PC-3 (cell line): ENCODE measurements around the gene R3HDM4. TPM values are rescaled to one million over a fixed set of nuclear protein-coding genes. Genes with fewer than 3 reads are reported as not detected.

ENCODE experiments used
- ATAC-seq: fragments of 200-7000 bp; cut with Tn5 transposase; 2 replicates; pipeline ENCODE4 v1.9.1; 2020; ENCODE audit warnings: mild to moderate bottlenecking, moderate library complexity
- BruUV-seq: library from RNA; stranded (reverse); fragments of 400-500 nt; replicated peaks from 2 replicates; lab custom pipeline; 2021; lab: Mats Ljungman, UMichigan
- CTCF ChIA-PET: fragments of 300-600 bp; sonication (Branson Sonifier 250); formaldehyde crosslinking; loops from one replicate; lab custom pipeline; 2022; ENCODE audit warnings: antibody characterized with exemption; lab: Charles Lee
- POLR2A ChIA-PET: fragments of 300-600 bp; sonication (Branson Sonifier 250); formaldehyde crosslinking; loops from one replicate; lab custom pipeline; 2022; ENCODE audit warnings: antibody characterized with exemption; ENCODE audit not compliant: unreplicated experiment; lab: Charles Lee
- DNase-seq: peaks from one replicate; pipeline ENCODE4 v3.0.0-alpha.2; 2015
- H2AFZ ChIP-seq: fragments of 300-600 bp; sonication (generic); 2 replicates; pipeline ENCODE4 v1.6.0; 2016; ENCODE audit warnings: antibody characterized with exemption, low read length
- H3F3A ChIP-seq: fragments of 300-600 bp; sonication (generic); one replicate; pipeline ENCODE4 v1.6.0; 2017; ENCODE audit warnings: antibody characterized with exemption, low read length, control low read depth, mild to moderate bottlenecking; ENCODE audit not compliant: unreplicated experiment
- H3K27ac ChIP-seq: fragments of 300-600 bp; sonication (generic); 2 replicates; pipeline ENCODE4 v1.5.1; 2016; ENCODE audit warnings: mild to moderate bottlenecking, low read length
- H3K27me3 ChIP-seq: fragments of 300-600 bp; sonication (generic); 2 replicates; pipeline ENCODE4 v1.6.1; 2016; ENCODE audit warnings: low read length, mixed read lengths
- H3K36me3 ChIP-seq: fragments of 300-600 bp; sonication (generic); 2 replicates; pipeline ENCODE4 v1.6.1; 2016; ENCODE audit warnings: low read depth, mixed run types, low read length, mixed read lengths
- H3K4me1 ChIP-seq: fragments of 300-600 bp; sonication (generic); 2 replicates; pipeline ENCODE4 v1.5.1; 2016; ENCODE audit warnings: low read length; ENCODE audit not compliant: insufficient read depth
- H3K4me2 ChIP-seq: fragments of 300-600 bp; sonication (generic); 2 replicates; pipeline ENCODE4 v1.6.0; 2016; ENCODE audit warnings: low read length
- H3K4me3 ChIP-seq: fragments of 300-600 bp; sonication (generic); 2 replicates; pipeline ENCODE4 v1.5.1; 2016; ENCODE audit warnings: mild to moderate bottlenecking, low read length, mixed read lengths
- H3K79me2 ChIP-seq: fragments of 300-600 bp; sonication (generic); 2 replicates; pipeline ENCODE4 v1.6.1; 2017; ENCODE audit warnings: low read length, mixed read lengths
- H3K9ac ChIP-seq: fragments of 300-600 bp; sonication (generic); 2 replicates; pipeline ENCODE4 v1.6.0; 2016; ENCODE audit warnings: mild to moderate bottlenecking, low read length
- H3K9me2 ChIP-seq: fragments of 300-600 bp; sonication (generic); replicated peaks from 2 replicates; pipeline ENCODE4 v1.6.1; 2016; ENCODE audit warnings: mixed run types, low read length, mixed read lengths
- H3K9me3 ChIP-seq: fragments of 300-600 bp; sonication (generic); 2 replicates; pipeline ENCODE4 v1.6.1; 2016; ENCODE audit warnings: low read length, mixed read lengths
- H4K20me1 ChIP-seq: fragments of 300-600 bp; sonication (generic); 2 replicates; pipeline ENCODE4 v1.6.1; 2016; ENCODE audit warnings: low read length, mixed read lengths
- CTCF ChIP-seq: fragments of 300-600 bp; sonication (generic); conservative IDR thresholded peaks from 2 replicates; pipeline ENCODE4 v1.5.1; 2017; ENCODE audit warnings: antibody characterized with exemption, low read depth, mild to moderate bottlenecking, low read length
- EZH2 ChIP-seq: fragments of 300-600 bp; sonication (generic); IDR thresholded peaks from one replicate; pipeline ENCODE4 v1.6.1; 2017; ENCODE audit warnings: antibody characterized with exemption, mild to moderate bottlenecking, low read length; ENCODE audit not compliant: unreplicated experiment
- EZH2phosphoT487 ChIP-seq: fragments of 300-600 bp; sonication (generic); IDR thresholded peaks from 2 replicates; pipeline ENCODE4 v1.6.1; 2018; ENCODE audit warnings: mild to moderate bottlenecking, antibody characterized with exemption, low read length, borderline replicate concordance
- intact Hi-C: fragments of 100-400 bp; cut with micrococcal nuclease; formaldehyde crosslinking; loops from 2 replicates; pipeline ENCODE4 v1.9.0; 2023
- total RNA-seq: library from RNA; depleted of rRNA; stranded (reverse); fragments of >200 nt; gene quantifications from 2 replicates; pipeline ENCODE4 v1.2.3, GENCODE V29; 2014

The R3HDM4 gene
- total RNA-seq, 1 experiment from 2014 or later = 44.9 TPM

GRCh38 chr19:867301-867793, 45.7 kb downstream of the R3HDM4 start:
- no peaks in the 10 kb centered on the region for H3K27me3 ChIP-seq
- no peaks in the 10 kb centered on the region for H3K79me2 ChIP-seq
- H3K36me3 ChIP-seq = no peaks in the 10 kb centered on the region
- H3K4me3 ChIP-seq = no peak overlapping the region
- no peak overlapping the region for H3K9ac ChIP-seq
- no peak overlapping the region for H3K4me2 ChIP-seq
- ChIA-PET POLR2A (no interaction called here), CTCF (no interaction called here)
- H3K9me2 ChIP-seq = no peaks in the 10 kb centered on the region
- no peak overlapping the region for H2AFZ ChIP-seq
- H3K9me3 ChIP-seq = no peaks in the 10 kb centered on the region
- no peaks in the 10 kb centered on the region for H3F3A ChIP-seq
- intact Hi-C loops = no loop called here
- DNase-seq (no peak), ATAC-seq (no peak)
- BruUV-seq = no TSS peak
- peaks cover 12% of the 10 kb centered on the region for H3K4me1 ChIP-seq
- H4K20me1 ChIP-seq = no peaks in the 10 kb centered on the region
- TF ChIP-seq EZH2phosphoT487 (no peak), EZH2 (no peak), CTCF (no peak)
- H3K27ac ChIP-seq = no peak overlapping the region

- Histone ChIP-seq H3K4me1 (peaks cover 12% of the 10 kb centered on the region), H3K27me3 (no peaks in the 10 kb centered on the region), H3K36me3 (no peaks in the 10 kb centered on the region), H3K9ac (no peak overlapping the region), H3K9me2 (no peaks in the 10 kb centered on the region), H3K27ac (no peak overlapping the region), H3F3A (no peaks in the 10 kb centered on the region), H3K79me2 (no peaks in the 10 kb centered on the region), H3K4me2 (no peak overlapping the region), H3K4me3 (no peak overlapping the region), H3K9me3 (no peaks in the 10 kb centered on the region), H2AFZ (no peak overlapping the region), H4K20me1 (no peaks in the 10 kb centered on the region)
- ChIA-PET POLR2A (no interaction called here), CTCF (interaction anchor here (0.5 kb wide), 1 partner anchor 69 kb away, joined by 3 read pairs; no protein-coding TSS in a partner anchor)
- no TSS peak for BruUV-seq
- ATAC-seq (no peak), DNase-seq (no peak)
- intact Hi-C loops = no loop called here
- TF ChIP-seq EZH2 = no peak
- TF ChIP-seq EZH2phosphoT487 = no peak
- TF ChIP-seq CTCF = no peak
Measured at GRCh38 chr19:866769-867300, 46.2 kb downstream of the R3HDM4 start.

- no peaks in the 10 kb centered on the region for H3K79me2 ChIP-seq
- ATAC-seq = no peak
- no peaks in the 10 kb centered on the region for H3K9me3 ChIP-seq
- no peak overlapping the region for H3K27ac ChIP-seq
- H3K4me3 ChIP-seq = no peak overlapping the region
- no peaks in the 10 kb centered on the region for H3K4me1 ChIP-seq
- H3K4me2 ChIP-seq = no peak overlapping the region
- H3K9me2 ChIP-seq = no peaks in the 10 kb centered on the region
- TF ChIP-seq EZH2 (no peak), EZH2phosphoT487 (no peak), CTCF (no peak)
- no peaks in the 10 kb centered on the region for H3F3A ChIP-seq
- POLR2A ChIA-PET = interaction anchor here (0.6 kb wide), 1 partner anchor 13 kb away, joined by 5 read pairs; no protein-coding TSS in a partner anchor
- intact Hi-C loops = no loop called here
- no peaks in the 10 kb centered on the region for H3K36me3 ChIP-seq
- no peak for DNase-seq
- no peak overlapping the region for H3K9ac ChIP-seq
- no TSS peak for BruUV-seq
- CTCF ChIA-PET = no interaction called here
- no peak overlapping the region for H2AFZ ChIP-seq
- H4K20me1 ChIP-seq = no peaks in the 10 kb centered on the region
- no peaks in the 10 kb centered on the region for H3K27me3 ChIP-seq
Measured at GRCh38 chr19:863315-863620, 49.8 kb downstream of the R3HDM4 start.
